IMR-90 (cell line): ENCODE measurements around the gene WWP2. TPM values are rescaled to one million over a fixed set of nuclear protein-coding genes. Genes with fewer than 3 reads are reported as not detected.

Source experiments
- ATAC-seq: fragments of 200-7000 bp; cut with Tn5 transposase; 2 replicates; pipeline ENCODE4 v1.9.1; 2020; ENCODE audit warnings: low read depth, mild to moderate bottlenecking, moderate library complexity
- BruUV-seq: library from RNA; stranded (reverse); fragments of 400-500 nt; replicated peaks from 2 replicates; lab custom pipeline; 2021; lab: Mats Ljungman, UMichigan
- CTCF ChIA-PET: fragments of 300-600 bp; formaldehyde crosslinking; extraction: SDS; loops from one replicate; lab custom pipeline; 2021; ENCODE audit warnings: antibody characterized with exemption; lab: Yijun Ruan, JAX
- POLR2A ChIA-PET: fragments of 300-600 bp; sonication (Branson Sonifier 250); formaldehyde crosslinking; loops from one replicate; lab custom pipeline; 2022; ENCODE audit warnings: antibody characterized with exemption; ENCODE audit not compliant: unreplicated experiment; lab: Charles Lee
- DNase-seq: peaks from one replicate; pipeline ENCODE4 v3.0.0; 2013
- H2AFZ ChIP-seq: replicated peaks from 2 replicates; pipeline ENCODE3; 2013; ENCODE audit warnings: low read length, mild to moderate bottlenecking; ENCODE audit not compliant: poor library complexity
- H2AK5ac ChIP-seq: 2 replicates; pipeline ENCODE4 v1.6.1; 2013; ENCODE audit warnings: low read depth, low read length, inconsistent platforms
- H2AK9ac ChIP-seq: replicated peaks from 2 replicates; pipeline ENCODE3; 2013; ENCODE audit warnings: mild to moderate bottlenecking, low read depth, low read length, moderate library complexity; ENCODE audit not compliant: poor library complexity
- H2BK120ac ChIP-seq: 2 replicates; pipeline ENCODE4 v1.6.1; 2013; ENCODE audit warnings: low read depth, low read length, inconsistent platforms
- H2BK15ac ChIP-seq: 3 replicates; pipeline ENCODE4 v1.6.1; 2013; ENCODE audit warnings: low read depth, low read length, inconsistent platforms
- H2BK20ac ChIP-seq: 2 replicates; pipeline ENCODE4 v1.6.1; 2013; ENCODE audit warnings: low read depth, mild to moderate bottlenecking, inconsistent platforms, low read length, moderate library complexity
- H2BK5ac ChIP-seq: 2 replicates; pipeline ENCODE4 v1.6.1; 2013; ENCODE audit warnings: mild to moderate bottlenecking, low read depth, low read length, inconsistent platforms; ENCODE audit not compliant: poor library complexity, severe bottlenecking
- H3K14ac ChIP-seq: replicated peaks from 2 replicates; pipeline ENCODE4 v1.6.1; 2013; ENCODE audit warnings: low read depth, low read length, inconsistent platforms
- H3K18ac ChIP-seq: 2 replicates; pipeline ENCODE4 v1.6.1; 2013; ENCODE audit warnings: low read depth, low read length, control low read depth
- H3K23ac ChIP-seq: 2 replicates; pipeline ENCODE4 v1.6.1; 2013; ENCODE audit warnings: low read depth, low read length, inconsistent platforms
- H3K27ac ChIP-seq: 2 replicates; pipeline ENCODE4 v1.5.1; 2013; ENCODE audit warnings: mild to moderate bottlenecking, control low read depth, low read length; ENCODE audit not compliant: insufficient read depth
- H3K27me3 ChIP-seq: 2 replicates; pipeline ENCODE4 v1.6.1; 2013; ENCODE audit warnings: low read length; ENCODE audit not compliant: control insufficient read depth, insufficient read depth
- H3K36me3 ChIP-seq: 2 replicates; pipeline ENCODE4 v1.6.1; 2013; ENCODE audit warnings: low read length, mixed read lengths; ENCODE audit not compliant: control insufficient read depth, insufficient read depth
- H3K4ac ChIP-seq: 2 replicates; pipeline ENCODE4 v1.6.1; 2013; ENCODE audit warnings: low read depth, low read length, inconsistent platforms
- H3K4me1 ChIP-seq: 2 replicates; pipeline ENCODE4 v1.6.1; 2013; ENCODE audit warnings: low read length, mixed read lengths; ENCODE audit not compliant: control insufficient read depth, insufficient read depth
- H3K4me2 ChIP-seq: 2 replicates; pipeline ENCODE4 v1.6.1; 2013; ENCODE audit warnings: low read depth, mild to moderate bottlenecking, control low read depth, low read length, moderate library complexity
- H3K4me3 ChIP-seq: 2 replicates; pipeline ENCODE4 v1.5.1; 2013; ENCODE audit warnings: low read depth, mild to moderate bottlenecking, control low read depth, low read length, moderate library complexity; ENCODE audit not compliant: insufficient read depth
- H3K56ac ChIP-seq: 2 replicates; pipeline ENCODE4 v1.6.1; 2013; ENCODE audit warnings: low read length, inconsistent platforms; ENCODE audit not compliant: insufficient read depth; ENCODE audit errors: extremely low read depth
- H3K79me1 ChIP-seq, 2 experiments: 2 replicates each; pipeline ENCODE4 v1.6.1; 2013; ENCODE audit warnings: low read length in 2 of 2, inconsistent platforms in 1 of 2, low read depth in 1 of 2
- H3K9ac ChIP-seq: 2 replicates; pipeline ENCODE4 v1.6.1; 2013; ENCODE audit warnings: low read depth, low read length, control low read depth
- H3K9me1 ChIP-seq: 2 replicates; pipeline ENCODE4 v1.6.1; 2013; ENCODE audit warnings: low read length, inconsistent platforms; ENCODE audit not compliant: insufficient read depth
- H3K9me3 ChIP-seq: 2 replicates; pipeline ENCODE4 v1.6.1; 2013; ENCODE audit warnings: low read length; ENCODE audit not compliant: control insufficient read depth, insufficient read depth
- H4K20me1 ChIP-seq: 2 replicates; pipeline ENCODE4 v1.6.1; 2013; ENCODE audit warnings: low read length, inconsistent platforms; ENCODE audit not compliant: insufficient read depth
- H4K5ac ChIP-seq: 2 replicates; pipeline ENCODE4 v1.6.1; 2013; ENCODE audit warnings: mild to moderate bottlenecking, low read depth, low read length, control low read depth
- H4K8ac ChIP-seq, 2 experiments: 2 replicates each; pipeline ENCODE4 v1.6.1; 2013; ENCODE audit warnings: low read depth in 2 of 2, low read length in 2 of 2, control low read depth in 1 of 2, inconsistent platforms in 1 of 2
- H4K91ac ChIP-seq: 2 replicates; pipeline ENCODE4 v1.6.1; 2013; ENCODE audit warnings: low read depth, low read length, inconsistent platforms; ENCODE audit not compliant: insufficient read depth
- BHLHE40 ChIP-seq: fragments of 150-350 bp; IDR thresholded peaks from 2 replicates; pipeline ENCODE4 v1.6.1; 2016; ENCODE audit warnings: mild to moderate bottlenecking, low read depth, low read length
- CHD1 ChIP-seq: IDR thresholded peaks from 2 replicates; pipeline ENCODE4 v1.6.1; 2012; ENCODE audit warnings: low read depth, low read length, improper control_type of control experiment
- MAFK ChIP-seq: IDR thresholded peaks from 2 replicates; pipeline ENCODE4 v1.6.1; 2012; ENCODE audit warnings: low read depth, low read length, improper control_type of control experiment
- MAZ ChIP-seq: IDR thresholded peaks from 2 replicates; pipeline ENCODE4 v1.6.1; 2012; ENCODE audit warnings: low read depth, mild to moderate bottlenecking, low read length, improper control_type of control experiment, moderate library complexity, borderline replicate concordance
- NFE2L2 ChIP-seq: fragments of 150-350 bp; IDR thresholded peaks from 2 replicates; pipeline ENCODE4 v1.6.1; 2016; ENCODE audit warnings: low read depth, mild to moderate bottlenecking, low read length
- SMC3 ChIP-seq: fragments of 150-350 bp; IDR thresholded peaks from 2 replicates; pipeline ENCODE4 v1.6.1; 2016; ENCODE audit warnings: low read depth, mild to moderate bottlenecking, antibody characterized with exemption, low read length, moderate library complexity
- WGBS, 2 experiments: methylation state at CpG; one replicate each; pipeline versions ENCODE4 v1.1.5 to v1.1.7; 2013; ENCODE audit warnings: missing lambda C conversion rate in 2 of 2; ENCODE audit not compliant: insufficient read length in 1 of 2; ENCODE audit errors: extremely low coverage in 2 of 2; 5-methylcytosine and 5-hydroxymethylcytosine counted together
- dilution Hi-C: fragments of 300-500 bp; cut with HindIII; formaldehyde crosslinking; loops from one replicate; pipeline ENCODE4 v1.14.3; 2018; ENCODE audit warnings: low sequenced_read_pairs; ENCODE audit not compliant: unreplicated experiment
- in situ Hi-C: fragments of 300-500 bp; cut with MboI; formaldehyde crosslinking; loops from 3 replicates; pipeline ENCODE4 v1.14.3; 2019; ENCODE audit warnings: low sequenced_read_pairs, inconsistent platforms, mixed read lengths
- intact Hi-C: fragments of 100-400 bp; cut with micrococcal nuclease; formaldehyde crosslinking; loops from 2 replicates; pipeline ENCODE4 v1.10.0; 2022
- polyA plus RNA-seq, 3 experiments: library from polyadenylated mRNA; depleted of rRNA; stranded (reverse); fragments of >200 nt; gene quantifications; 2 replicates each; pipeline ENCODE4 v1.2.3, GENCODE V29; 2012; ENCODE audit warnings: low replicate concordance in 1 of 3
- total RNA-seq: library from RNA; depleted of rRNA; stranded (reverse); fragments of >200 nt; gene quantifications from 2 replicates; pipeline ENCODE4 v1.2.3, GENCODE V29; 2012

The WWP2 gene
- total and polyA plus RNA-seq, 2 of the 4 experiments (the other 2 are of a cell fraction) = 12.7 to 13.7 TPM

DNA sequence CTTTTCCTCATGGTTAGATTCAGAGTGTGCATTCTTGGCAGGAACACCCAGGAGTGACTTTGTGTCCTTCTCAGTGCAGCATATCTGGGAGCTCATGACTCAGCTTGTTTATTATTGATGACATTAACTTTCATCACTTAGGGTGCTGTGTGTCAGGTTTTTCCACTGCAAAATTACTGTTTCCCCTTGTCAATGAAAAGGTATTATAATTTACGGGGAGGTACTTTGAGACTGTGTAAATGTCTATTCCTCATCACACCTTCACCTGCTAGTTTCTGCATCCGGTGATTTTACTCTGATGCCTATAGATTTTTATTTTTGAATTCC is 50.5 kb downstream of the WWP2 start:
- no TSS peak for BruUV-seq
- no peak overlapping the region for H4K8ac ChIP-seq
- intact Hi-C loops = no loop called here

More for the DNA sequence above, 50.5 kb downstream of the WWP2 start:
- no peak overlapping the region for H3K23ac ChIP-seq
- H3K56ac ChIP-seq = no peak overlapping the region
- CTCF ChIA-PET = no interaction called here
- no peaks in the 10 kb centered on the region; a peak in 2 of 4 replicates for H3K79me1 ChIP-seq
- H2AK9ac ChIP-seq = no peak overlapping the region
- H4K91ac ChIP-seq = no peak overlapping the region
- H3K27ac ChIP-seq = no peak overlapping the region
- H2AK5ac ChIP-seq = no peak overlapping the region
- peaks cover 3% of the 10 kb centered on the region; the same call in 1 of the 2 replicates for H3K4me1 ChIP-seq
- no peak for DNase-seq
- no peak overlapping the region for H3K18ac ChIP-seq
- no peak overlapping the region for H4K5ac ChIP-seq
- H2BK20ac ChIP-seq = no peak overlapping the region
- H2BK120ac ChIP-seq = no peak overlapping the region
- TF ChIP-seq BHLHE40 (no peak), NFE2L2 (peak; percentile 35; the same call in 1 of the 2 replicates), SMC3 (no peak), MAFK (no peak), CHD1 (no peak), MAZ (no peak)
- in situ Hi-C loops = no loop called here
- no peak overlapping the region for H3K4ac ChIP-seq
- H4K20me1 ChIP-seq = no peaks in the 10 kb centered on the region
- H3K9me1 ChIP-seq = peaks cover 5% of the 10 kb centered on the region; the same call in 1 of the 2 replicates
- H3K36me3 ChIP-seq = peaks cover 2% of the 10 kb centered on the region
- H2AFZ ChIP-seq = no peak overlapping the region
- H3K4me3 ChIP-seq = no peak overlapping the region
- no CpG with 5 or more reads among the region's 2 CpGs for WGBS, 2 experiments
- no peak overlapping the region for H3K14ac ChIP-seq
- peaks cover 3% of the 10 kb centered on the region for H3K9me3 ChIP-seq
- dilution Hi-C loops = no loop called here
- ATAC-seq = no peak
- no peak overlapping the region for H3K4me2 ChIP-seq
- H2BK5ac ChIP-seq = no peak overlapping the region
- H3K27me3 ChIP-seq = no peaks in the 10 kb centered on the region
- H2BK15ac ChIP-seq = no peak overlapping the region
- H3K9ac ChIP-seq = no peak overlapping the region
- POLR2A ChIA-PET = no interaction called here
